Measurements from ENCODE around the gene RPUSD3.
"Not testable (repeated sequence)": the region's sequence is repeated elsewhere in the genome, so short reads cannot be mapped to it uniquely, and the experiment has no call there.

Gene RPUSD3

GRCh38 chr3:9852528-9852927 lies 8.7 kb upstream of the RPUSD3 start:
- 0 out of 2 replicates have a peak, but pooled peaks have one; percentile 2 for TF ChIP-seq CTCF (IDR thresholded peaks at IDR 0.05; ENCODE audit: low read depth, low read length)

GRCh38 chr3:9851926-9852325 lies 8.1 kb upstream of the RPUSD3 start:
- DNase-seq; H3K4me3 ChIP-seq (ENCODE audit: low read depth, low read length); H3K27me3 ChIP-seq; H3K4me1 ChIP-seq; H3K36me3 ChIP-seq; H3K9me3 ChIP-seq: not testable (repeated sequence)

More at GRCh38 chr3:9852528-9852927, 8.7 kb upstream of the RPUSD3 start:
- Histone ChIP-seq H3K27me3 (no peaks in the 10 kb centered on the region), H3K4me3 (ENCODE audit: low read depth, low read length) (no peak overlapping the region), H3K9me3 (no peaks in the 10 kb centered on the region), H3K36me3 (no peaks in the 10 kb centered on the region), H3K4me1 (no peaks in the 10 kb centered on the region)
- no peak for DNase-seq

- not testable (repeated sequence) for H3K4me3 ChIP-seq (ENCODE audit: low read depth, low read length); H3K4me1 ChIP-seq; H3K9me3 ChIP-seq; H3K27me3 ChIP-seq; H3K36me3 ChIP-seq; DNase-seq
Measured at GRCh38 chr3:9851383-9851782, 7.6 kb upstream of the RPUSD3 start.

GRCh38 chr3:9848860-9849259 lies 5.1 kb upstream of the RPUSD3 start:
- DNase-seq; H3K9me3 ChIP-seq; H3K4me3 ChIP-seq (ENCODE audit: low read depth, low read length); H3K36me3 ChIP-seq; H3K4me1 ChIP-seq; H3K27me3 ChIP-seq: not testable (repeated sequence)
- peak; percentile 44 for TF ChIP-seq CTCF (IDR thresholded peaks at IDR 0.05; ENCODE audit: low read depth, low read length)

- not testable (repeated sequence) for H3K4me1 ChIP-seq; H3K4me3 ChIP-seq (ENCODE audit: low read depth, low read length); H3K9me3 ChIP-seq; H3K27me3 ChIP-seq; H3K36me3 ChIP-seq; DNase-seq
Measured at GRCh38 chr3:9847870-9848269, 4.1 kb upstream of the RPUSD3 start.

- no peak for TF ChIP-seq CTCF (IDR thresholded peaks at IDR 0.05; ENCODE audit: low read depth, low read length)
Measured at GRCh38 chr3:9846931-9847488, 3.2 kb upstream of the RPUSD3 start.

DNA sequence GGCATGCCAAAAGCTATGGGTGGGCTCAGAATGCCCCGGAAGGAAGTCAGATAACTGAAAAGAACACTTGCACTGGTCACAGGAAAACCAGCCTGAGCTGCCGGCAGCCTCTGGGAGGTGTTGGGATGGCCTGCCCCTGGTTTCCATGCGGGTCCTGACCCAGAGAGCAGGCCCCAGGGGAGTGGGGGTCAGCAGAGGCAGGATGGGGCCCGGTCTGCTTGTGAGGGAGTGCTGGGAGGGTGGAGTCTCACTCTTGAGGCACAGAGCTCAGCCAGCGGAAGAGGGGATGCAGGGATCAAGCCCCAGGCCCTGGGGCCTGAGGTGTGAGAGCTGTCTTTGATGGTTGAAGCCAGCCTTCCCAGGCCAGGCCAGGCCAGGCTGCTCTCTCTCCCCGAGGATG lies 2.4 kb upstream of the RPUSD3 start:
- Histone ChIP-seq H3K9me3 (no peaks in the 10 kb centered on the region), H3K36me3 (no peaks in the 10 kb centered on the region), H3K27me3 (no peaks in the 10 kb centered on the region), H3K4me3 (ENCODE audit: low read depth, low read length) (no peak overlapping the region), H3K4me1 (no peaks in the 10 kb centered on the region)
- no peak for TF ChIP-seq CTCF (IDR thresholded peaks at IDR 0.05; ENCODE audit: low read depth, low read length)
- DNase-seq = no peak

More at GRCh38 chr3:9846931-9847488, 3.2 kb upstream of the RPUSD3 start:
- H3K36me3 ChIP-seq = no peaks in the 10 kb centered on the region
- no peak for DNase-seq
- no peaks in the 10 kb centered on the region for H3K27me3 ChIP-seq
- no peaks in the 10 kb centered on the region for H3K9me3 ChIP-seq
- H3K4me3 ChIP-seq (ENCODE audit: low read depth, low read length) = no peak overlapping the region
- no peaks in the 10 kb centered on the region for H3K4me1 ChIP-seq

DNA sequence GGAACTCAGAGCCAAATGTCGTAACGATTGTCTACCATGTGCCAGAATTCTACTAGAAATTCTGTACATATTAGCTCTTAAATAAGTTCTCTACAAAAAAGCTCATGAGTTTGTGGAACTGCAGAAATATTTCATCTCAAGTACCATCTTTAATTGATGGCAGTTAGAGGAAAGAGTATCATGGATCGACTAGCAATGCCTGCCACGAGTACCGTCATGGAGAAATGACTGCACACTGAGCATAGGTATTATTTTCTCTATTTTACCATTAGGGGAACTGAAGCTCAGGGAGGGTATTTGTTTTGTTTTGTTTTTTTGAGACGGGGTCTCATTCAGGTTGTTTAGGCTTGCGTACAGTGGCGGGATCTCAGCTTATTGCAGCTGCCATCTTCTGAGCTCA lies 2.8 kb downstream of the RPUSD3 start:
- Histone ChIP-seq H3K9me3 (no peaks in the 10 kb centered on the region), H3K27me3 (no peaks in the 10 kb centered on the region), H3K36me3 (no peaks in the 10 kb centered on the region), H3K4me1 (no peaks in the 10 kb centered on the region), H3K4me3 (ENCODE audit: low read depth, low read length) (no peak overlapping the region)
- no peak for DNase-seq
- no peak for TF ChIP-seq CTCF (IDR thresholded peaks at IDR 0.05; ENCODE audit: low read depth, low read length)

Data from BE2C (cell line).